ENCODE measurements around the gene TFAP2B. TPM values are rescaled to one million over a fixed set of nuclear protein-coding genes. Genes with fewer than 3 reads are reported as not detected.

TFAP2B gene
- total and polyA plus RNA-seq, 12 donors: 0.01 to 0.07 TPM; not detected in 10

DNA sequence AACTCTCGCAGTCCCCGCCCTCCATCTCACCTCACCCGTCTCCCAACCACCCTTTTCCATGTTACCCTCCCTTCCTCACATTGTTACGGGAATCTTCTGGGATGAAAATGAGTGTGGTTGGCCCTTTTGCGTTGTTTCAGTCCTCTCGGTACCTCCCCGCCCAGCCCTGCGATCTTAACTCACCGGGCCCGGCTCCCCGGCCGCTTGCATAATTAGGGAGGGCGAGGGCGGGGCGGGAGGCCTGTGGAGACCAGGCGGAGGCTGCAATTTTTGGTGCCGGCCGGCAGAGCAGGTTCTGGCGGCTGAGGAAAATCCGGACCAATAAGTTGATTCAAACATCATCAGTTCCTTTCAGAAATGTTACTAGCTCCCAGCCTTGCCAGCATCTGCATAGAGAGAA is 25.2 kb downstream of the TFAP2B start:
- H3K27ac ChIP-seq: no peak overlapping the region
- peaks cover 0 to 15% (median 0%) of the 10 kb centered on the region in 9 donors for H3K4me1 ChIP-seq
- 4 to 8% methylated on average over 20 of the region's 20 CpGs for WGBS, 2 donors
- ATAC-seq: no peak
- H3K36me3 ChIP-seq: no peaks in the 10 kb centered on the region
- H3K4me3 ChIP-seq: no peak overlapping the region
- peaks cover 4 to 100% (median 100%) of the 10 kb centered on the region in 7 donors for H3K27me3 ChIP-seq
- H3K9me3 ChIP-seq: peaks cover 0 to under 1% (median 0%) of the 10 kb centered on the region in 11 donors
- intact Hi-C loops (cut with DNase I): no loop called here
- no peak for DNase-seq
- TF ChIP-seq, protein P1, sequence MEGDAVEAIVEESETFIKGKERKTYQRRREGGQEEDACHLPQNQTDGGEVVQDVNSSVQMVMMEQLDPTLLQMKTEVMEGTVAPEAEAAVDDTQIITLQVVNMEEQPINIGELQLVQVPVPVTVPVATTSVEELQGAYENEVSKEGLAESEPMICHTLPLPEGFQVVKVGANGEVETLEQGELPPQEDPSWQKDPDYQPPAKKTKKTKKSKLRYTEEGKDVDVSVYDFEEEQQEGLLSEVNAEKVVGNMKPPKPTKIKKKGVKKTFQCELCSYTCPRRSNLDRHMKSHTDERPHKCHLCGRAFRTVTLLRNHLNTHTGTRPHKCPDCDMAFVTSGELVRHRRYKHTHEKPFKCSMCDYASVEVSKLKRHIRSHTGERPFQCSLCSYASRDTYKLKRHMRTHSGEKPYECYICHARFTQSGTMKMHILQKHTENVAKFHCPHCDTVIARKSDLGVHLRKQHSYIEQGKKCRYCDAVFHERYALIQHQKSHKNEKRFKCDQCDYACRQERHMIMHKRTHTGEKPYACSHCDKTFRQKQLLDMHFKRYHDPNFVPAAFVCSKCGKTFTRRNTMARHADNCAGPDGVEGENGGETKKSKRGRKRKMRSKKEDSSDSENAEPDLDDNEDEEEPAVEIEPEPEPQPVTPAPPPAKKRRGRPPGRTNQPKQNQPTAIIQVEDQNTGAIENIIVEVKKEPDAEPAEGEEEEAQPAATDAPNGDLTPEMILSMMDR (IDR thresholded peaks at IDR 0.05): no peak

DNA sequence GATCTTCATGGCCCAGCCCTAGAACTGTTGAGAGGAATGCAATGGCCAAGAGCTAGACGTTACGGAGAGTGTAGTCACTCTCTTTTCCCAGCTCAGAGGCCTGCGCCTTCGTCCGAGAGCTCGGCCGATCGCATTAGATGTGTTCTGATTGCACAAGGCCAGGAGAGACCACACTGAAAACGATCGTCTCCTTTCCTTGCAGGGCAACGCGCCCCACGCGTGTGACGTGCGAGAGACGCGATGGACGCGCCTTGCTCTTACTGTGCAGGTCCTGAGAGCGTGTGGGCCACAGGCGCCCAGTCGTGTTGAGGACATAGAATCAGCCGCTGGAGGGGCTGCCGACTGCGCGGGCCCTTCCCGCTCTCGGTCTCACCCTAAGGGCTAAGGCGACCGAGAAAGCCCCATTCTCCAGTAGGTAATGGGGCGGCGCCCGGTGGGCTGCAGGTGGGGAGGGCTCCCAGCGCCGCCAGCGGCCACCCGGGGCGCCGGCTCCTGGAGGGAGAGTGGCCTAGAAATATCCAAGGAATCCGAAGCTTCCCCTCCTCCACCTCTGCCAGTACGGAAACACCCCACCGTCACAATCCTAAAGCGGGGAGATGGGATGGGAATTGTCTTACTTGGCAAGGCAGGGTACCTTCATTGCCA is 26.9 kb downstream of the TFAP2B start:
- WGBS, 2 donors: 3 to 5% methylated on average over 44 of the region's 44 CpGs
- DNase-seq: no peak
- Histone ChIP-seq H3K4me3 (no peak overlapping the region), H3K27me3 (peaks cover 16 to 100% (median 100%) of the 10 kb centered on the region in 7 donors), H3K27ac (no peak overlapping the region), H3K9me3 (peaks cover 0 to 4% (median 0%) of the 10 kb centered on the region in 11 donors), H3K36me3 (no peaks in the 10 kb centered on the region), H3K4me1 (peaks cover 0 to 23% (median 3%) of the 10 kb centered on the region in 9 donors)
- intact Hi-C loops (cut with DNase I): no loop called here
- ATAC-seq: no peak
- TF ChIP-seq, protein P1 (IDR thresholded peaks at IDR 0.05): no peak

DNA sequence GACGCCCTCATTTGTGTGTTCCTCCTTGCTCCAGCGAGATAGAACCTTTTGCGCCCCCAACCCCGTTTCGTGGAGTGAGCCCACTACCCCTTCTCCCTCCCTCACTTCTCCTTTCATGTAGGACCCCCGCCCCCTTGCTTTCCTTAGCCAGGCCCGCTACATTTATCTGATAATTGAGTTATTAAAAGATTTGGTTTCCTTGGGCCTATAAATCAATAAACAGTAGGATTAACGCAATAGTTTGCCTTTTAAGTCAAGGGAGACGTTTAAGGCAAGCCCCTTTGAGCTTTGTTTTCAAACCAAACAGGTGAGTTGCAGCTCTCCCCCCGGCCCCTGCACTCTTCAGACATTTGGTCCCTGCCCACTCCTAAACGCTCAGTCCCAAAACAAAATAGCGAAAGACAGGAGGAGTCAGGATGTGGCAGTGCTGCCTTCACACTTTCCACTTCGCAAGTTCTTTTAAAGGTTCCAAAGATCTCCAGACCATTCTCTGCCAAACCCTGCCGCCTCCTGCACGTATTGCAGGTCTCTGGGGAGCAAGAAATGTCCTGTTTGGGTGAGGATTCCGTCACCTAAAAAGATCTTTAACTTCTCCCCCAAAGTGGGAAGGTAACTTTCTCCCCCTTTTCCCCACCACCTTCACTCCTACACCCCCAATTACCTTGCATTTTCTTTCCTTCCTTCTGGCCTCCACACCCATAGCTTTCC is 27.6 kb downstream of the TFAP2B start:
- intact Hi-C loops (cut with DNase I): no loop called here
- TF ChIP-seq, protein P1 (IDR thresholded peaks at IDR 0.05): no peak
- H3K36me3 ChIP-seq: no peaks in the 10 kb centered on the region
- H3K4me1 ChIP-seq: peaks cover 0 to 25% (median 3%) of the 10 kb centered on the region in 9 donors
- no peak overlapping the region for H3K4me3 ChIP-seq
- peaks cover 0 to 4% (median 0%) of the 10 kb centered on the region in 11 donors for H3K9me3 ChIP-seq
- 3 to 5% methylated on average over 16 of the region's 16 CpGs for WGBS, 2 donors
- DNase-seq (no peak), ATAC-seq (no peak)
- H3K27me3 ChIP-seq: peaks cover 17 to 100% (median 100%) of the 10 kb centered on the region in 7 donors
- no peak overlapping the region for H3K27ac ChIP-seq

DNA sequence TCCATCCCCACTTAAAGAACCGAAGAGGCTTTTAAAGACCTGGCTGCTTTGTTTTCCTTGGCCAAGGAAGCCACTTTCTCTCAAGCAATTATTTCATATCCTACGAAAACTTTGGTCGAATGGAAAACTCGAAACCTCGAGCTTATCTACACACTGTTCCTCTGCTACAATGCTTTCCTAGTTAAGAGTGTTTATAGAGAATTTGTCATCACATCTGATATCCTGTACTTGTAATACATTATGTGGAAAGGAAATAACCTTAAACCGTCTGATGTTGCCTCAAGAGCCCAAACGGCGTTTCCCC is 28.1 kb downstream of the TFAP2B start:
- DNase-seq (no peak), ATAC-seq (no peak)
- peaks cover 17 to 100% (median 100%) of the 10 kb centered on the region in 7 donors for H3K27me3 ChIP-seq
- H3K36me3 ChIP-seq: no peaks in the 10 kb centered on the region
- no peak overlapping the region for H3K27ac ChIP-seq
- TF ChIP-seq, protein P1 (IDR thresholded peaks at IDR 0.05): no peak
- 2 to 4% methylated on average over 8 of the region's 8 CpGs for WGBS, 2 donors
- peaks cover 0 to 4% (median 0%) of the 10 kb centered on the region in 11 donors for H3K9me3 ChIP-seq
- peaks cover 0 to 25% (median 3%) of the 10 kb centered on the region in 9 donors for H3K4me1 ChIP-seq
- intact Hi-C loops (cut with DNase I): no loop called here
- H3K4me3 ChIP-seq: no peak overlapping the region

All from heart right ventricle (tissue), 16 donors.